Mammary epithelial cell (primary cell): Measurements from ENCODE around the gene NEDD8.

ENCODE experiments used
- EZH2 ChIP-seq: IDR thresholded peaks from 2 replicates; pipeline ENCODE4 v1.6.1; 2012; ENCODE audit warnings: low read length, inconsistent platforms, borderline replicate concordance
- TF ChIP-seq, protein P1 (sequence below), 2 donors: IDR thresholded peaks in 1 of 2; conservative IDR thresholded peaks in 1 of 2; 2 replicates each; pipeline ENCODE4 v1.5.1; 2011 to 2012; ENCODE audit warnings: inconsistent platforms in 2 of 2, low read length in 2 of 2, mild to moderate bottlenecking in 2 of 2, control low read depth in 1 of 2, low read depth in 1 of 2; ENCODE audit not compliant: insufficient read depth in 1 of 2; ENCODE audit errors: extremely low read depth in 1 of 2

- TF ChIP-seq, protein P1, sequence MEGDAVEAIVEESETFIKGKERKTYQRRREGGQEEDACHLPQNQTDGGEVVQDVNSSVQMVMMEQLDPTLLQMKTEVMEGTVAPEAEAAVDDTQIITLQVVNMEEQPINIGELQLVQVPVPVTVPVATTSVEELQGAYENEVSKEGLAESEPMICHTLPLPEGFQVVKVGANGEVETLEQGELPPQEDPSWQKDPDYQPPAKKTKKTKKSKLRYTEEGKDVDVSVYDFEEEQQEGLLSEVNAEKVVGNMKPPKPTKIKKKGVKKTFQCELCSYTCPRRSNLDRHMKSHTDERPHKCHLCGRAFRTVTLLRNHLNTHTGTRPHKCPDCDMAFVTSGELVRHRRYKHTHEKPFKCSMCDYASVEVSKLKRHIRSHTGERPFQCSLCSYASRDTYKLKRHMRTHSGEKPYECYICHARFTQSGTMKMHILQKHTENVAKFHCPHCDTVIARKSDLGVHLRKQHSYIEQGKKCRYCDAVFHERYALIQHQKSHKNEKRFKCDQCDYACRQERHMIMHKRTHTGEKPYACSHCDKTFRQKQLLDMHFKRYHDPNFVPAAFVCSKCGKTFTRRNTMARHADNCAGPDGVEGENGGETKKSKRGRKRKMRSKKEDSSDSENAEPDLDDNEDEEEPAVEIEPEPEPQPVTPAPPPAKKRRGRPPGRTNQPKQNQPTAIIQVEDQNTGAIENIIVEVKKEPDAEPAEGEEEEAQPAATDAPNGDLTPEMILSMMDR (conservative IDR thresholded peaks at IDR 0.05 in 1 of 2, IDR thresholded peaks at IDR 0.05 in 1 of 2; ENCODE audit: extremely low read depth in 1 of 2, insufficient read depth in 1 of 2, low read depth in 1 of 2, low read length in 2 of 2): no peak
- TF ChIP-seq EZH2: no peak
Measured at GRCh38 chr14:24194186-24194872, 37.8 kb downstream of the NEDD8 start.
